ENCODE data around the gene FAIM2. TPM values are rescaled to one million over a fixed set of nuclear protein-coding genes. Genes with fewer than 3 reads are reported as not detected.
A peak's percentile ranks its signal among the peaks of the same experiment; 100 is the strongest.

FAIM2 gene
- total RNA-seq, 1 donor from 2014 or later: not detected

DNA sequence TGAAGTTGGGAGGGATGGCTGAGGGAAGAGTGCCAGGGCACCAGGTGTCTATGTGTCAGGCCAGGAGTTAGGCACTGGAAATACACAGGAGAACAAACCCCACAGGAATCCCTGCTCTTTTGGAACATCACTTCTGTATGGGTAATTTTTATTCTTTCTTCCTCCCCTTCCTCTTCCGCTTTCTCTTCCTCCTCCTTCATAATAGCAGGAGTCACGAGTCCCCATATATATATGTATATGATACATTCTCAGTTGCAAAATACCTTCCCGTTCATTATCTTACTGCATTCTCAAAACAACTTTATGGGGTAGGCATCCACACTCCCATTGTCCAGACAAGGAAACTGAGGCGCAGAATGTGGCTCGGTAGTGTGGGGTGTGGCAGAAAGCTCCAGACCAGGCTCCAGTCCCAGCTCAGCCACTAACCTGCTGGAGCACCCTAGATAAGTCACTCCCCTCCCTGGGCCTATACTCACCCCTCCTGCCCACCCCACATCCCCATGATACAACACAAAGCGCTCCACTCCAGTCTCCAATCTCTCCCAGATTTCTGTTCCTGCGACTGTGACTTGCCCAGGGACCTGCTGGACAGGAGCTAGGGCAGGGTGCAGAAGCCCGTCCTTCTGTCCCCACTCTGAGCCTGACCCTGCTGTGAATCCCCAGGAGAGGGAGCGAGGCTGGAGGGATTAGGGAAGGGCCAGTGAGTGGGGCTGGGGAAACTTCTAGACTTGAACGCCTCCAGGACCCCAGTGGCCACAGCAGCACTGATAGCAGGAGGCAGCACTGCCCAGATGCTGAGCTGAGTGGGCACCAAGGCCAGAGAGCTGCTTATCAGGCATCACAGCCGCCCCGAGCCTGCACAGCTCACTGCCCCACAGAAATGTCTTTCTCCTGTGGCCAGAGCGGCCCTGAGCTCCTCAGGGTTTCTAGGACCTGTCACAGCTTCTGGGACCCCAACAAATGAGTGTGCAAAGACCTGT, 45.5 kb upstream of the FAIM2 start:
- TF ChIP-seq, protein P1, sequence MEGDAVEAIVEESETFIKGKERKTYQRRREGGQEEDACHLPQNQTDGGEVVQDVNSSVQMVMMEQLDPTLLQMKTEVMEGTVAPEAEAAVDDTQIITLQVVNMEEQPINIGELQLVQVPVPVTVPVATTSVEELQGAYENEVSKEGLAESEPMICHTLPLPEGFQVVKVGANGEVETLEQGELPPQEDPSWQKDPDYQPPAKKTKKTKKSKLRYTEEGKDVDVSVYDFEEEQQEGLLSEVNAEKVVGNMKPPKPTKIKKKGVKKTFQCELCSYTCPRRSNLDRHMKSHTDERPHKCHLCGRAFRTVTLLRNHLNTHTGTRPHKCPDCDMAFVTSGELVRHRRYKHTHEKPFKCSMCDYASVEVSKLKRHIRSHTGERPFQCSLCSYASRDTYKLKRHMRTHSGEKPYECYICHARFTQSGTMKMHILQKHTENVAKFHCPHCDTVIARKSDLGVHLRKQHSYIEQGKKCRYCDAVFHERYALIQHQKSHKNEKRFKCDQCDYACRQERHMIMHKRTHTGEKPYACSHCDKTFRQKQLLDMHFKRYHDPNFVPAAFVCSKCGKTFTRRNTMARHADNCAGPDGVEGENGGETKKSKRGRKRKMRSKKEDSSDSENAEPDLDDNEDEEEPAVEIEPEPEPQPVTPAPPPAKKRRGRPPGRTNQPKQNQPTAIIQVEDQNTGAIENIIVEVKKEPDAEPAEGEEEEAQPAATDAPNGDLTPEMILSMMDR (conservative IDR thresholded peaks at IDR 0.05; ENCODE audit: low read depth, low read length): no peak
- DNase-seq (ENCODE audit: low read depth): no peak
- H3K4me3 ChIP-seq (ENCODE audit: low read depth, low read length): no peak overlapping the region

DNA sequence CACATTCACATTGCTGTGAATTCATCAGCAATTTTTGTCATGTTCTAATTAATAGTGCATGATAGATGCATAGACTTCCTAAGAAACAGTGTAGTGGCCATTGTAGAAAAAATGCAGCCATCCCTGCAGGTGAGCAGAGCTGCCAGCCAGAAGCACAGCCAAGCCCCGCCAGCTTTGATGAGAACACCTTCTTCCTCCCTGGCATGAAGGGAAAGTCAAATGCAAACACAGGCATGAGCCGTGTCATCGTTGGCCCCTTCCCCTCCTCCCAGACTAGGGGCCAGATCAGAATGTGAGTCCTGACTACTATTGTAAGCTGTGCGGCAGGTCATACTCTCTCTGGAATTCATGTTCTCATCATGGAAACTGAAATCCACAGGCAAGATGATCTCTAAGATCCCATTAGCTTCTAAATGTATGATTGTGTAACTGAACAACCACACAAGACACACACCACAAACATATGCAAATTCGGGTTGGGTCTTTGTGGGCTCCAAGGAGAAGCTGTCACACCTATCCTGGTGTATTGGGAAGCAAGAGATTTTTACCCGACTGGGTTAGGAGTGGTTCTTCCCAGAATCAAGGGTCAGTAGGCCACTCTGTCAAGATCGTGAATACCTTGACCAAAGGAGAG, 44.0 kb upstream of the FAIM2 start:
- no peak for DNase-seq (ENCODE audit: low read depth)
- no peak overlapping the region for H3K4me3 ChIP-seq (ENCODE audit: low read depth, low read length)
- TF ChIP-seq, protein P1 (conservative IDR thresholded peaks at IDR 0.05; ENCODE audit: low read depth, low read length): no peak

DNA sequence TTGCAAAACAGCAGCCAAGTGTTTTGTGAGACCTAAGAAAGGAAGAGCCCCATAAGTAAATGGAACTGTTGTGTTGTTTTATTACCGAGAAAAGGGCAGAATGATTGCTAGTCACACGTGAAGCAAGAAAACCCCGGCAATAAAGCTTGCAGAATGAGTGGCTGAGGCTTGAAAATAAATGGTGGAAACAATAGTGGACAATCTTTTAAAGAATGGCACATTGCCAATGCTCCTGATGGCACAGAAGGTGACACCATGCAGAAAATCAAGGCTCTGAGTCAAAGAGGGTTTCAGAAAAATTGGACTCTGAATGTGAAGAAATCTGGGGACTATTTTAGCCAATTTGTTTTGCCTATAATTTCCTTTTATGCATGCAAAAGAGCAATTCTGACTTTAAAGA, 42.8 kb upstream of the FAIM2 start:
- TF ChIP-seq, protein P1 (conservative IDR thresholded peaks at IDR 0.05; ENCODE audit: low read depth, low read length): no peak
- H3K4me3 ChIP-seq (ENCODE audit: low read depth, low read length): no peak overlapping the region
- no peak for DNase-seq (ENCODE audit: low read depth)

DNA sequence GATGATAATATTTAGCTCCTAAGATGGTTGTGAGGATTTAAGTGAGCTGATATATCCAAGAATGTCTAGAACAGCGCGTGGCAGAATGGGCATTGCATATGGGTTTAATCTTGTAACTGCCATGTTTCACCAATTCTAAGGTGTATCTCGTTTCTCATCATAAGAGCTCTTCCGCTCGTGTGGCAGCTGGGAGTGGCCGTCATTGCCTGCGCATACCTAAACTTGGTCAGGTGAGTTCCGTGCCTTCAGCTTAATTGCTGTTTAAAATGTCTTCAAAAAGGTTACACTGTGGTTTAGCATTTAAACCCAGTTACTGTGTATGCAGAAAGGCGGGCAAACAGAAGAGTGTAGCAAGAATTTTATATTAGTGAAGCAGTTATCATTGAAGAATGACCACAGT, 42.4 kb upstream of the FAIM2 start:
- DNase-seq (ENCODE audit: low read depth): no peak
- H3K4me3 ChIP-seq (ENCODE audit: low read depth, low read length): no peak overlapping the region
- TF ChIP-seq, protein P1 (conservative IDR thresholded peaks at IDR 0.05; ENCODE audit: low read depth, low read length): no peak

DNA sequence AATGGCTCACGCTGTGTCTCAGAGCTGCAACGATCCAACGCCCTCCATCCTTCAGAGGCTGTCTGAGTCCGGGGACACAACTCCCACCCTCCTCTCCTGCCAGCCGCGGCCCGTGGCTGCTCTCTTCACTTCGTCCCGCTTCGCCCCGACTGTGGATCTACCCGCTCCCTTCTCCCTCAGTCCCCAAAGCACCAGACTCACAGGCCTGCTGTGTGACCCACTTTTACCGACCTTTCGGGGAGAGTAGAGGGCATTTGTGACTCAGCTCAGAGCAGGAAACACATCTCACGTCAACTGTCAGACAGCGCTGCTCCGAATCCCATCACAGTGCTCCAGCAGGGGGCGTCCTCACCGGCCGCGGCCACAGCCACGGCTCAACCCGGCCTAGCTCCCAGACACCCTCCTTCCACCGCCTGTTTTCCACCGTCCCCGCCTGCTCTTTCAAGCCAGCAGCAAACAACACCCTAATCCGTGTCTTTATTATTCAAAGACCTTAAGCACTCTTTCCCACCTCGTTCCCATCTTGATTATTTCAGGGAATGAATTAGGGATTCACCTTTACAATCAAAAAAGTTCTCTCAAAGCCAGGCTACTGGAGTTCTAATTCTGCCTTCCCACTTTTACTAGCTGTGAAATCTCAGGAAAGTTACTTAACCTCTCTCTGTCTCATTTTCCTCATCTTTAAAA, 41.8 kb upstream of the FAIM2 start:
- no peak for DNase-seq (ENCODE audit: low read depth)
- TF ChIP-seq, protein P1 (conservative IDR thresholded peaks at IDR 0.05; ENCODE audit: low read depth, low read length): peak; percentile 93
- no peak overlapping the region for H3K4me3 ChIP-seq (ENCODE audit: low read depth, low read length)

DNA sequence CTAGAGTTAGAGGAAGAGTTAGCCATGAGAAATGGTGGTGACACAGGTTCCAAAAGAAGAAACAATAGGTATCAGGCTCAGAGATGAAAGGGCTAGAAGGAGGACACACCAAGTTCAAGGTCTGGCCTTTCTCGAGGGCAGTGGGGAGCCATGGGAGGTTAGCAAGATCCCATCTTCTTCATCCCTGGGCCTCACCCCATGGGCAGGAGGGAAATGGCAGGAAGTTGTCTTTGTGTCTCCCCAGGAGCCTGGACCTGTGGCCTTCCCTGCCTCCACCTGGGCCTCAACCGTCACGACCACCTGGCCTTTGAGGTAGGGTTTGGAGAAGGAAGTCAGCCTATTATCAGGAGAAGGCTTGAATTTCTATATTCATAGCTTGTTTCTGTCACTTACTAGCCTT, 41.0 kb upstream of the FAIM2 start:
- no peak for DNase-seq (ENCODE audit: low read depth)
- TF ChIP-seq, protein P1 (conservative IDR thresholded peaks at IDR 0.05; ENCODE audit: low read depth, low read length): no peak

More for the DNA sequence above, 41.0 kb upstream of the FAIM2 start:
- H3K4me3 ChIP-seq (ENCODE audit: low read depth, low read length): no peak overlapping the region
